Naive B cell (primary cell): ENCODE results near the gene RAD21L1. TPM values are rescaled to one million over a fixed set of nuclear protein-coding genes. Genes with fewer than 3 reads are reported as not detected.
A peak's percentile ranks its signal among the peaks of the same experiment; 100 is the strongest.

Experiments
- ATAC-seq, 2 donors: fragments of 150-1000 bp; cut with Tn5 transposase; 2 replicates each; pipeline ENCODE4 v1.10.0; 2021; ENCODE audit warnings: low read depth in 2 of 2, mild to moderate bottlenecking in 2 of 2, moderate library complexity in 2 of 2
- DNase-seq: peaks from one replicate; pipeline ENCODE4 v3.0.0; 2022
- H3K27ac Mint-ChIP-seq, 6 donors: one replicate each; pipeline ENCODE4 v1.8.0; 2020 to 2022; ENCODE audit warnings: mild to moderate bottlenecking in 6 of 6, mixed read lengths in 6 of 6, moderate library complexity in 5 of 6, inconsistent platforms in 2 of 6
- H3K27me3 Mint-ChIP-seq, 3 donors: one replicate each; pipeline ENCODE4 v1.8.0; 2021 to 2022; ENCODE audit warnings: mixed read lengths in 3 of 3, mild to moderate bottlenecking in 1 of 3
- H3K36me3 Mint-ChIP-seq, 2 donors: one replicate each; pipeline ENCODE4 v1.8.0; 2020 to 2022; ENCODE audit warnings: mixed read lengths in 2 of 2, inconsistent platforms in 1 of 2, mild to moderate bottlenecking in 1 of 2
- H3K4me1 Mint-ChIP-seq, 3 donors: one replicate each; pipeline ENCODE4 v1.8.0; 2020 to 2022; ENCODE audit warnings: mixed read lengths in 3 of 3, inconsistent platforms in 1 of 3, mild to moderate bottlenecking in 1 of 3, moderate library complexity in 1 of 3
- H3K4me3 Mint-ChIP-seq, 8 donors: one replicate each; pipeline ENCODE4 v1.8.0; 2020 to 2022; ENCODE audit warnings: mild to moderate bottlenecking in 8 of 8, mixed read lengths in 8 of 8, moderate library complexity in 8 of 8, inconsistent platforms in 2 of 8
- H3K9me3 Mint-ChIP-seq, 7 donors: one replicate each; pipeline ENCODE4 v1.8.0; 2020 to 2022; ENCODE audit warnings: mixed read lengths in 7 of 7, mild to moderate bottlenecking in 5 of 7, inconsistent platforms in 2 of 7, moderate library complexity in 1 of 7
- polyA plus RNA-seq, 6 donors: library from polyadenylated mRNA; unstranded; fragments of 300-500 nt; fragmentation: Illumina TruSeq; gene quantifications; one replicate each; pipeline ENCODE4 v1.2.3, GENCODE V29; 2021; ENCODE audit warnings: low read depth in 6 of 6

RAD21L1 gene
- polyA plus RNA-seq, 6 donors from 2014 or later = not detected

- Mint-ChIP-seq H3K36me3 (no peaks in the 10 kb centered on the region), H3K27ac (peak overlapping the region in 1 of 6 donors; percentile 66), H3K4me1 (no peaks in the 10 kb centered on the region), H3K4me3 (no peak overlapping the region), H3K27me3 (peaks cover 10 to 31% (median 15%) of the 10 kb centered on the region in 3 donors), H3K9me3 (peaks cover 0 to 3% (median 0%) of the 10 kb centered on the region in 7 donors)
- ATAC-seq = no peak
- DNase-seq = no peak
Observed at GRCh38 chr20:1204113-1204512, 21.7 kb upstream of the RAD21L1 start.

GRCh38 chr20:1204576-1204975 is 21.3 kb upstream of the RAD21L1 start:
- Mint-ChIP-seq H3K4me3 (no peak overlapping the region), H3K4me1 (no peaks in the 10 kb centered on the region), H3K36me3 (no peaks in the 10 kb centered on the region), H3K9me3 (peaks cover 0 to 3% (median 0%) of the 10 kb centered on the region in 7 donors), H3K27me3 (peaks cover 10 to 33% (median 15%) of the 10 kb centered on the region in 3 donors), H3K27ac (no peak overlapping the region)
- DNase-seq (no peak), ATAC-seq (no peak)

GRCh38 chr20:1205802-1206201 is 20.0 kb upstream of the RAD21L1 start:
- ATAC-seq (no peak), DNase-seq (no peak)
- Mint-ChIP-seq H3K27ac (no peak overlapping the region), H3K36me3 (no peaks in the 10 kb centered on the region), H3K4me3 (no peak overlapping the region), H3K4me1 (no peaks in the 10 kb centered on the region), H3K9me3 (peaks cover 0 to 3% (median 0%) of the 10 kb centered on the region in 7 donors), H3K27me3 (peaks cover 20 to 43% (median 20%) of the 10 kb centered on the region in 3 donors)

- H3K4me1 Mint-ChIP-seq = no peaks in the 10 kb centered on the region
- peaks cover 22 to 50% (median 27%) of the 10 kb centered on the region in 3 donors for H3K27me3 Mint-ChIP-seq
- no peaks in the 10 kb centered on the region for H3K36me3 Mint-ChIP-seq
- no peak for DNase-seq
- no peak overlapping the region for H3K27ac Mint-ChIP-seq
- H3K9me3 Mint-ChIP-seq = peaks cover 0 to 3% (median 0%) of the 10 kb centered on the region in 7 donors
- no peak for ATAC-seq
- H3K4me3 Mint-ChIP-seq = no peak overlapping the region
Observed at GRCh38 chr20:1206366-1207148, 19.3 kb upstream of the RAD21L1 start.

DNA sequence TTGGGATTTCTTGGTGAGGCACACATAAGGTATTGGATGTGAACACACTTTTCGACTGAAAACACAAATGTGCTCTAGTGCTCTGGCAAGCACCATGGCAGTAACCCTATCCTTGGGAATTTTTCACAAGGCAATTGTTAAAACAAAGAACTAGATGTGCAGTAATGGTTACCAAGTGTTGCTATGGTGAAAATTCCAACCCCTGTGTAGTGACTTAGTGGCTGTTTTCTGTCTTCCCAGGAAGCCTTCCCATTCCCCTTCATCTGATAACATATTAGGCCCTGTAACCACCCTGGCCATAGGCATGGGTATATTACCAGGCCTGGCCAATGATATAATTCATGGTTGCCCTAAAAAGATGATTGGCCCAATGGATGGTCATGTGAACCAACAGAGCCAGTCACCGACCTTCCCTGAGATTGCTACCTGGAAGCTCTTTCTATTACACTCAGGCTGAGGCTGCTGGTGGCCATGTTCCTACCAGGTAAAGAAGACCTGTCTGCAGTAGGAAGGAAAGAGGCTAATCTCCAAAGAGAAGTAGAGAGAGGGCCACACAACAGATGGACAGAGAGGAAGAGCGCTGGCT is 18.5 kb upstream of the RAD21L1 start:
- ATAC-seq (no peak), DNase-seq (no peak)
- Mint-ChIP-seq H3K27me3 (peaks cover 30 to 53% (median 36%) of the 10 kb centered on the region in 3 donors), H3K36me3 (no peaks in the 10 kb centered on the region), H3K4me1 (no peaks in the 10 kb centered on the region), H3K27ac (no peak overlapping the region), H3K4me3 (no peak overlapping the region), H3K9me3 (peaks cover 0 to 3% (median 0%) of the 10 kb centered on the region in 7 donors)

GRCh38 chr20:1209447-1210387 is 16.1 kb upstream of the RAD21L1 start:
- H3K36me3 Mint-ChIP-seq = no peaks in the 10 kb centered on the region
- peaks cover 0 to 3% (median 0%) of the 10 kb centered on the region in 7 donors for H3K9me3 Mint-ChIP-seq
- no peak for DNase-seq
- peak overlapping the region in 1 of 6 donors; percentile 47 for H3K27ac Mint-ChIP-seq
- peaks cover 0 to 6% (median 0%) of the 10 kb centered on the region in 3 donors for H3K4me1 Mint-ChIP-seq
- peak overlapping the region in 1 of 8 donors; percentile 61 for H3K4me3 Mint-ChIP-seq
- H3K27me3 Mint-ChIP-seq = peaks cover 28 to 66% (median 44%) of the 10 kb centered on the region in 3 donors
- no peak for ATAC-seq

DNA sequence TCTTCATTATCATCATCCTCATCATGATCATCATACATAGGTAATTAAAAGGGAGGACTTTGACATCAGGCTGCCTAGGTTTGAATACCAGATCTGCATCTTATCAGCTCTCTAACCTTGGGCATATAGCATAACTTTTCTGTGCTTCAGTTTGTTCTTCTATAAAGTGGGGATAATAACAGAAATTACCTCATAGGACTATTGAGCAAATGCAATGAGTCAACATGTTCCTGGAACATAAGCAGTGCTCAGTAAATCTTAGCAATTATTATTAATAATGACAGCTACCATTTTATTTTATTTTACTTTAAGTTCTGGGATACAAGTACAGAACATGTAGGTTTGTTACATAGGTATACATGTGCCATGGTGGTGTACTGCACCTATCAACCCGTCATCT is 15.3 kb upstream of the RAD21L1 start:
- DNase-seq = no peak
- no peak for ATAC-seq
- H3K27me3 Mint-ChIP-seq = peaks cover 32 to 68% (median 52%) of the 10 kb centered on the region in 3 donors
- peaks cover 0 to 6% (median 0%) of the 10 kb centered on the region in 3 donors for H3K4me1 Mint-ChIP-seq
- H3K4me3 Mint-ChIP-seq = no peak overlapping the region
- H3K36me3 Mint-ChIP-seq = no peaks in the 10 kb centered on the region
- no peak overlapping the region for H3K27ac Mint-ChIP-seq
- H3K9me3 Mint-ChIP-seq = peaks cover 0 to 3% (median 0%) of the 10 kb centered on the region in 7 donors

GRCh38 chr20:1212023-1212422 is 13.8 kb upstream of the RAD21L1 start:
- ATAC-seq (no peak), DNase-seq (no peak)
- Mint-ChIP-seq H3K36me3 (no peaks in the 10 kb centered on the region), H3K4me1 (peaks cover 0 to 6% (median 0%) of the 10 kb centered on the region in 3 donors), H3K9me3 (peaks cover 0 to 3% (median 0%) of the 10 kb centered on the region in 7 donors), H3K27ac (no peak overlapping the region), H3K4me3 (no peak overlapping the region), H3K27me3 (peaks cover 33 to 76% (median 54%) of the 10 kb centered on the region in 3 donors)

GRCh38 chr20:1212607-1213396 is 13.0 kb upstream of the RAD21L1 start:
- DNase-seq (peak; percentile 41), ATAC-seq (peak; percentile 81 to 85)
- H3K27me3 Mint-ChIP-seq = peaks cover 33 to 78% (median 58%) of the 10 kb centered on the region in 3 donors
- peaks cover 0 to 6% (median 0%) of the 10 kb centered on the region in 3 donors for H3K4me1 Mint-ChIP-seq
- no peaks in the 10 kb centered on the region for H3K36me3 Mint-ChIP-seq
- peak overlapping the region in 1 of 6 donors; percentile 24 for H3K27ac Mint-ChIP-seq
- no peaks in the 10 kb centered on the region for H3K9me3 Mint-ChIP-seq
- H3K4me3 Mint-ChIP-seq = peak overlapping the region in 1 of 8 donors; percentile 13

- ATAC-seq (no peak), DNase-seq (no peak)
- Mint-ChIP-seq H3K9me3 (no peaks in the 10 kb centered on the region), H3K27me3 (peaks cover 30 to 81% (median 64%) of the 10 kb centered on the region in 3 donors), H3K27ac (no peak overlapping the region), H3K36me3 (no peaks in the 10 kb centered on the region), H3K4me1 (peaks cover 0 to 6% (median 0%) of the 10 kb centered on the region in 3 donors), H3K4me3 (no peak overlapping the region)
Observed at GRCh38 chr20:1214838-1215261, 11.0 kb upstream of the RAD21L1 start.

- ATAC-seq (no peak), DNase-seq (no peak)
- Mint-ChIP-seq H3K36me3 (no peaks in the 10 kb centered on the region), H3K4me3 (no peak overlapping the region), H3K27me3 (peaks cover 25 to 75% (median 57%) of the 10 kb centered on the region in 3 donors), H3K4me1 (peaks cover 0 to 6% (median 0%) of the 10 kb centered on the region in 3 donors), H3K27ac (no peak overlapping the region), H3K9me3 (no peaks in the 10 kb centered on the region)
Observed at GRCh38 chr20:1215386-1216170, 10.3 kb upstream of the RAD21L1 start.
